GM21526 (cell line): Measurements from ENCODE around the gene GSG1L2.

ENCODE experiments used
- ATAC-seq: cut with Tn5 transposase; IDR thresholded peaks from one replicate; pipeline ENCODE4 v1.9.1; 2021; ENCODE audit warnings: moderate library complexity; ENCODE audit not compliant: unreplicated experiment, low FRiP score

The GSG1L2 gene

DNA sequence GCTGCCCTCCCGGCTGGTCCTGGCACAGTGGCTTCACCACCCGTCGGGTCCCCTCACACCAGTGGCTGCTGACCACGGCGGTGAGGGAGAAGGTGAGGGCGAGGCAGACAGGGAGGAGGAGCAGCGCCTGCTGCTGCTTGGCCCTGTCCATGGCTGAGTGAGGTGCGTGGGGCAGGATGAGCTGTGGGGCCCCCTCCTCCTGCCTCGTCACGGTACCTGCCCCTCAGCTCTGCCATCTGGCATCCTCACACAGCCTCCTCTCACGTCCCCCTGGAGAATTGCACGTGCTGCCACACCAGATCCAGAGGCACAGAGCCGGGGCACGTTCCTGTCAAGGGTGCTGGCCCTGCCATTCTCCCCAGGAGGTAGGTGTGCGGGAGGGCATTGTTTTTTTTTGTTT lies at the start of gene GSG1L2:
GSG1L2 (minus strand) TSS at position 159 of the 400 bp plus-strand sequence; CDS start at position 151, 8 bp downstream.
- ATAC-seq: no peak

- no peak for ATAC-seq
These were observed 46.7 kb upstream of the GSG1L2 start for GRCh38 chr17:9868552-9868951.

DNA sequence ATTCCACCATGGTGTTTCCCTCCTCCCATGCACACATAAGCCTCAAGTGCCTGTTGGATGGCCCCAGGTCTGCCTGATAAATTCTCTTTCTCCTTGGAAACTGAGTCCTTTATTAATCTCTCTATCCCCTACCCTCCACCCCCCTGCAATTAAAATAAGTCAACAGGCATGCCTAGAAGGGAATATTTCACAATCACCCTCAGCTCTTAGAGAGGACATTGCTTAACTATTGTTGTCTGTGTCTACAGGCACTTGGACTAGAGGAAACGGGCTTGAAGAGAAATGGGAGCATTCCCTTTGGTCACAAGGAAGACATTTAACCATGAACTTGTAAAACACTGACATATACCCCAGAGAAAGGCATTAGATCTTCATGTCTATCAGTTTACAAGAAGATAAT lies 43.7 kb upstream of the GSG1L2 start:
- ATAC-seq: no peak

DNA sequence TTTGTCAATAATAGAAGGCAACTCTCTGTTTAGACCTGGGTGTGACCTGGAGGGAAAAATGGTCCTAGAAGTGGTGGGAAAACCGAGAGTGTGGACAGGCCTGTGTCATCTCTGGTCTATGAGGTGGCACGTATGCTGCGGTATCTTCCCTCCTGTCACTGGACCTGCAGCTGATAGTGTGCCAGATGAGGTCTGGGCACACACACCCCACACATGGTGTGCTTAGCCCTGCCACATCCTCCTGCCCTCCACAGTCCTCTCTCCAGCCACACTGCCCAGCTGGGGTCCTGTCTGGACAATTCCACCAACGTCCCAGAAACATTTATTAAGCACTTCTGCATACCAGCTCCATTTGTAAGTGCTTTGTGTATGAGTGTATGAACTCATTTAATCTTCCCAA lies 41.1 kb upstream of the GSG1L2 start:
- no peak for ATAC-seq

GRCh38 chr17:9862220-9862619 lies 40.3 kb upstream of the GSG1L2 start:
- ATAC-seq: no peak

- ATAC-seq: no peak
These were observed 39.0 kb upstream of the GSG1L2 start for GRCh38 chr17:9860851-9861250.

GRCh38 chr17:9859781-9860180 lies 37.9 kb upstream of the GSG1L2 start:
- no peak for ATAC-seq

GRCh38 chr17:9855036-9855435 lies 33.2 kb upstream of the GSG1L2 start:
- ATAC-seq: no peak

- no peak for ATAC-seq
These were observed 32.4 kb upstream of the GSG1L2 start for GRCh38 chr17:9854255-9854654.

DNA sequence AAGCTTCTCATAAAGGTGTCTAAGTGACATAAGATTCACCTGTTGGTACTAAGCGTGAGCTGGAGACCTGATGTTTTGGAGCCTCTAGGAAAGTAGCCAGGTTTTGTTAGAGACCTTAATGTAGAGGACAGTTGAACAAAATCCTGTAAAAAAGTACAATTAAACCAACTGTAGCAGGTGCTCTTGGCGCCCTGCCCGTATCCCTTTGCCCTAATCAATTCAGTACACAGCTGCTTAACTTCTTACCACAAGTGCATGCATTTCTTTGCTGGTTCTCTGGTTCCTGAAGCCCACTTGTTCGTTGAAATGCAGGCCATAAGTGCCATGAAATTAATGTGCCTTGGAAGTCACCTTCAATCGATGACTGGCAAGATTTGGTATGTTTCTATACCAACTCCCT lies 28.3 kb upstream of the GSG1L2 start:
- ATAC-seq: no peak

GRCh38 chr17:9845306-9845705 lies 23.4 kb upstream of the GSG1L2 start:
- ATAC-seq: no peak

DNA sequence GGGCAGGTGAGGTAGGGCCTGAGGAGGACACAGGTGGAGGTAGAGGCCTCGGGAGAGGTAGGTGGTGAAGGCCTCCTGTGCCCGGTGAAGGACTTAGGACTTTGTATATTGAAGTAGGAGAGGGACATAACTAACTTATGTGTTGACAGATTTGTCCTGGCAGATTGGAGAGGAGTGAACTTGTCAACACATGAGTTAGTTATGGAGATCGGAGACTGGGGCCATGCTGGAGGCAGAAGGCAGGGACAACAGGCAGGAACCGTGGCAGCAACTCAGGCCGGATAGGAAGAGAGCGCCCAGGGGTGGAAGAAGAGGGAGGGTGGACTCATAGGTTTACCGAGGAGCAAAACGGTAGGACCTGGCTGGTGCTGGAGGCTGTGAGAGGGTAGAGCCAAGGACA lies 22.3 kb upstream of the GSG1L2 start:
- ATAC-seq: no peak

GRCh38 chr17:9843152-9844010 lies 21.5 kb upstream of the GSG1L2 start:
- ATAC-seq: no peak

- no peak for ATAC-seq
These were observed 20.3 kb upstream of the GSG1L2 start for GRCh38 chr17:9842057-9842758.

DNA sequence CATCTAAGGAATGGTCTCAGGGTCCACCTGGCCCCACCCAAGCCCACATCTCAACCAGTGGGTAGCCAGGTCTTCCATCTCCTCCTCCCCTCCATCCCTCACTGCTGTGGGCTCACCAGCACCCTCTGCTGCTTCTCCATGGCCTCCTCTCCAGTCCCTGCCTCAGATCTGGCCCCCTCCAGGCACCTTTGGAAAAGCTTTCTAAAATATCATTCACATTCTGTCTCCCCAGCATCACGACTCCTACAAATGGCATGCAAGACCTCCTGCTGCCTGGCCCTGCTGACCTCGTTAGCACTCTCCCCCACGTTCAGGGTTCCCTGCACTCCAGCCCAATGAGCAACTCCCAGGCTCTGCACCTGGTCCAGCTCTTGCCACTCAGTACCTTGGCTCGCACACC lies 17.6 kb upstream of the GSG1L2 start:
- ATAC-seq: no peak

DNA sequence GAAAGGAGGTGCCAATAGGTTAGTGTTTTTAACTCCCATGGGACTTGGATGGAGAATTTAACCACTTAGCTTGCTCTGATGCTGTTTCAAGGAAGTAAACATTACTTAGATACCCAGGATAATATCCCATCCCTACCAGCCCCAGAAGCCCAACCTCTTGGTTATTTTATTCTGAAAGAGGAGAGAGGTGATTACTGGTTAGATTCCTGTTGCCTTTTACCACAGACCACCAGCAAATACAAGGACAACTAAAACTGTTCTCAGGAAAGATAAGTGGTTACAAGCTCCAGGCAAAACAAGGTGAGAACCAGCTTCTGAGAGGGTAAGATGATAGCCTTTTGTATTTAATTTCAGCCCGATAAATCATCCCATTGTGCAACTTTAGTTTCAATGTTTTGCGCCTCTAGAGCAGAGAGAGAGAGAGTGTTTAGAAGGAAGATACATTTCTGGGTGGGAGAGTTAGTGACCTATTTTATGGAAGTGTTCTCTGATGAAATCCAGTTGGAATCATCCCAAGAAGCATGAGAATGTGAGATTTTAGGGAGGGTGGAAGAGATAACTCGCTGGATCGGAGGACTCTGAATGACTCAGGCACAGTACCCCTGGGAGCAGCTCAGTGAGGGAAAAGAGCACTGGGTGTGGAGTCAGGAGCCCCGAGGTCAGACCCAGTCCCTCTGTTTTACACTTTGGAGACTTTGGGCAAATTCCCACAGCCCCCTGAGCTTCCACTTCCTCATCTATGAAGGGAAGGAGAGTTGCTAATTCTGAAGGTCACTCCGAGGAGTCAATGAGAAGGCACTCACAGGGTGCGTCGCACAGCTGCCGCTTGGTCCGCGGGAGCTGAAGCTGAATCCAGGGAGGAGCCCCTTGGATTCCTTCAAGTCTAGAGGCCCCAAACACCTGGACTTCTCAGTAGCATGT lies 15.9 kb upstream of the GSG1L2 start:
- no peak for ATAC-seq

DNA sequence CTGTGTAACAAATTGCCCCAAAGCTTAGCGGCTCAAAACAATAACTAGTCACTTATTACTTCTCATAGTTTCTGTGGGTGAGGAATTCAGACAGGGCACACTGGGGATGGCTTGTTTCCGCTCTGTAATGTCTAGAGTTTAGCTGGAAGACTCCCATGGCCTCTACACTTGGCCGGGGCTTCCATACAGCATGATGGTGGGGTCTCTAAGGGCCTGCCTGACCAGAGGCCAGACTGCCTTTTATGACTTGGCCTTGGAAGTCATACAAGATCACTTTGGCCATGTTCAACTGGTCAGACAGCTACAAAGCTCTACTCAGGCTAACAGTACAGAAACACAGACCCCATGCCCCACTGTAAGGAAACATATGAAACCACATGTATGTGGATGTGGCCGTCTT lies 12.0 kb upstream of the GSG1L2 start:
- no peak for ATAC-seq

GRCh38 chr17:9830711-9831110 lies 8.8 kb upstream of the GSG1L2 start:
- ATAC-seq: no peak

GRCh38 chr17:9829343-9829742 lies 7.5 kb upstream of the GSG1L2 start:
- ATAC-seq: no peak

- no peak for ATAC-seq
These were observed 6.7 kb upstream of the GSG1L2 start for GRCh38 chr17:9828296-9829295.
